ENCODE measurements around the gene NLGN3.
"Not testable (repeated sequence)": the region's sequence is repeated elsewhere in the genome, so short reads cannot be mapped to it uniquely, and the experiment has no call there.

The NLGN3 gene

GRCh38 chrX:71170660-71171059, 26.0 kb downstream of the NLGN3 start:
- DNase-seq (ENCODE audit: low spot score) = no peak

- DNase-seq (ENCODE audit: low spot score) = no peak
Observed at GRCh38 chrX:71171110-71171801, 26.6 kb downstream of the NLGN3 start.

GRCh38 chrX:71173440-71173839, 28.8 kb downstream of the NLGN3 start:
- DNase-seq (ENCODE audit: low spot score) = no peak

DNA sequence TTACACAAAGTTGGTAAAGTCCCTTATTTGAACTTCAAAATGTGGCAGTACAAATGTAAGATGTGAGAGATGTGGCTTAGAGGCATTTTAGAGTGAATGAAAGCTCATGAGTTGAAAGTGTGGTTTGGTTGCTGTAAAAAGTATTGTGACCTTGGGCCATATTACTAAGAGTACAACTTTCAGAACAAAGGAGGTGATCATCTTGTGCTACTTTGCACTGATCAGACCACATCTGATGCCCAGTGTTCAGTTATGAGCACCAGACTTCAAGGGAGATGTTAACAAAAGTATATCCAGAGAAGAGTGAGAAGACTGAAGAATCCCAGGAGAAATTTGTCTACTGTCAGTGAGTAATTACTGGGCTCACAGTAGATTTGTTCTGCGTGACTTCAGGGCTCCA, 30.2 kb downstream of the NLGN3 start:
- no peak for DNase-seq (ENCODE audit: low spot score)

DNA sequence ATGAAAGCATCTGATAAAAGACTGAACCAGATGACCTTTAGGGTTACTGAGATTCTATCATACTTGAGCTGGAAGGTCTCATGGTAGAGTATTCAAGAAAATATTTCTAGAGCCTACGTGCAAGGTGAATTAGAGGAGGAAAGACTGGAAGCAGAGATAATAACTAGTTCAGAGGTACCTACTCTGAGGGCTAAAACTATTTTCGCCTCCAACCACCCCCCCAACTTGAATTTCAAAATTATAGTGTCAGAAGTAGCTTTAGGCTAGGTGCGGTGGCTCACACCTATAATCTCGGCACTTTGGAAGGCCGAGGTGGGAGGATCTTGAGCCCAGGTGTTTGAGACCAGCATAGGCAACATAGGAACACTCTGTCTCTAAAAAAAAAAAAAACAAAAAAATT, 30.9 kb downstream of the NLGN3 start:
- no peak for DNase-seq (ENCODE audit: low spot score)

- no peak for DNase-seq (ENCODE audit: low spot score)
Observed at GRCh38 chrX:71177327-71177726, 32.7 kb downstream of the NLGN3 start.

GRCh38 chrX:71178908-71179307, 34.3 kb downstream of the NLGN3 start:
- peak; percentile 23 for DNase-seq (ENCODE audit: low spot score)

- DNase-seq (ENCODE audit: low spot score) = not testable (repeated sequence)
Observed at GRCh38 chrX:71180579-71181265, 36.1 kb downstream of the NLGN3 start.

DNA sequence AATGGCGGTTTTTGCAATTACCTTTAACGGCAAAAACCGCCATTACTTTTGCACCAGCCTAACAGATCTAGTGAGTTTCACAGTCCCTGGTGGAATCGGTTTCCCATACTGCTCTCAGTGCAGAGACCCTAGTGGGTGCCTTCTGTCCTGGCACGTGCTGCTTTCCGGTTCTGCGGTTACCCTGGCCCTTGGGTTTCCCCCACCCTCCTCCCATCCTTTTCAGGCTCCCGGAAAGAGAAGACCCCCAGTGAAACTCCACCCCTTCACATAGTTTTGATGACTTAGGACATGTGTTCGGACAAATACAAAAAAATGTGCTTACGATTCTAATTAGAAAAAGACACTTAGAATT, 36.9 kb downstream of the NLGN3 start:
- DNase-seq (ENCODE audit: low spot score) = peak; percentile 23

DNA sequence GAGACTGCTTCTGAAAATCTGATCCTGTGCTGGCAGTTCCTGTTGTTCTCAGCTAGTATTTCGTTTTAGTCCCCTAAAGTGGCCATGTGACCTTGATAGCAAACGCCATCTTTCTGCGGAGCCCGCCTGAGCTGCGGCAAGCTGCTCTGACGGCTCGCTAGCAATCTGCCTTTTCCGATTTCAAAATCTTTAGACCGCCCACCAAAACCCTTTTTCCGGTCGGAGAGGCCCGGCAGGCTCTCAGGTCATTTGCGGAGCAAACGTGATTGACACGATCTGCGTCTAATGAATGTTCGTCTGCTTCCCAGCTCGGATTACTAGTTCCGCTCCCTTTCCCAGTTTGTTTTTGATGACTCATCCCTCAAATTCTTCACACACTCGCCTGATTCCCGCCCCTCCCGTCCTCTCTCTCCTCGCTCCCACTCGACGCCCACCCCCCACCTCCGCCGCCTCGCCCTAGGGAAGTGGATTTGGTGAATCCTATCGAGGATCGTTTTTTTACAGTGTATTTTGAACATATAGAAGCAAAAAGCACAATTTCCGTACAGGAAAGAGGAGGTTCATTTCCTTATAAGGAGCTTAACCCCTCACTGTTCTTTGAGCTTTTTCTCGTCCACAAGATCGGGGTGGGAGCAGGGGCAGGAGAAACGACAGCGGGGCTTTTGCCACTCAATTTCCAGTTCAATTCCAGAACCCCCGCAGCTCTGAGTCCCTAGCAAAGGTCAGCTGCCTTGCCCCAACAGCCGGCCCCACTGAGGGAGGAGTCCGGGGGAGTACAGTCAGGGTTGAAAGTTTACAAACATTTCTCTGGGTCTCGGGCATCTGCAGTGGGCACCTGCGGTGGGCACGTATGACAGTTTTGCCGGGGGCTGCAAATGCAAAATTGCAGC, 37.5 kb downstream of the NLGN3 start:
- DNase-seq (ENCODE audit: low spot score) = peak; percentile 75

DNA sequence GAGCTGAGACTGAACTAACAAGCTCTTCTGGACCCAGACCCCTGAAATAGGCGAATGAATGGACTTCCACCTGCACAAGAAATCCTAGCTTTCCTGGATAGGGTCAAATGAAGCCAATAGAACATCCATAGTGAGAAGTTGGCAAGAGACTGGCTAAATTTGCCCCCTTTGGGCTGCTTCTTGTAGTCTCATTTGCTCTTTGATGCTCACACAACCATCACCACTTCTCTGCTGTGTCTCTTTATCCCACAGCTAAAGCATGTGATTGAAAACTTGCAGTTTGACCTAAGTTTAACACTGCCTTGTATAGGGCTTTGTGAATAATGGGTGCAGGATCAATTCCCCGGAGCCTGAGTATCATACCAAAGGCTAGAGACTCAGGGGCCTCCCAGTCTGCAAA, 38.2 kb downstream of the NLGN3 start:
- no peak for DNase-seq (ENCODE audit: low spot score)

GRCh38 chrX:71183341-71183740, 38.7 kb downstream of the NLGN3 start:
- DNase-seq (ENCODE audit: low spot score) = no peak

DNA sequence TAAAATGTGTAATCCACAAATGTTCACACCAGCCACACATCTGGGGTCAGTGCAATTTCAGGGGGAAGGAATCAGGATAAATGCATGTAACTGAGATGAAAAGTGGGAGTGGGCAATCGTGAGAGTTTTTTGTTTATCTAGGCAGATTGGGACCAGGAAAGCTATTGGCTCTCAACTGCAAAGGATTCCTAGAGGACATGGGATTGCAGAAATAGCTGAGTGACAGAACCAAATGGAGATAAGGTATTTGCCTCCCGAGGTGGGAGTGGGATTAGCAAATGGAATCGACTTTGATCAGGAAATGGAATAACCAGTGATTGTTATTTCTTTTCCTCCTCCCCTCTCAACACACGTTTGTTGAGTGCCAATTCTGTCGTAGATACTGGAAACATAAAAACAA, 39.5 kb downstream of the NLGN3 start:
- no peak for DNase-seq (ENCODE audit: low spot score)

DNA sequence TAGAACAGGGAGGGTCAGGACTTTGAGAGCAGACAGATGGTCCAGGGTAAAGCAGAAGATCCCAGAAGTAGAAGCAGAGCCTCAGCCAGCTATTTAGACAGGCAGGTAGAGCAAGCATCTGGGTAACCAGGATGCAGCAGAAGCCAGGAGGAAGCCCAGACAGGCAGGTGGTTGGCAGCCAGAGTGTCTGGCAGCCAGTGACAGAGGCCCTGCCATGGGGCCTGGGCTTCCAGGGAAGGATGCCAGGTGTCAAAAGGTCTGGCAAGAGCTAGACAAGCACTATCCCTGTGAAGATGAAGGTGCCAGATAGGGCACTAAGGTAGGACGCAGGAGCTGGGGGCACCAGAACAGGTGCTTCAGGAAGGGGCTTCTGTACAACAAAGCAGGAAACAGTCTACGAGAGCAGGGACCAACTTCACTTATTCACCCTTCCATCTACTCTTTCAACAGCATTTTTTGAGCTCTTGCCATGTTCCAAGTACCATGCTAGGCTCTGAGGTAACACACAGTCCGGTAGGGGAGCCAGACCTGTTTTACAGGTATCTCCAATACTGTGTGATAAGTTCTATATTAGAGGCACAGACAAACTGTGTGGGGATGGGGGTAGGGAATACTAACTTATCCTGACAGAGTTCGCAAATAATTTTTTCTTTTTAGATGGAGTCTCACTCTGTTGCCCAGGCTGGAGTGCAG, 40.3 kb downstream of the NLGN3 start:
- no peak for DNase-seq (ENCODE audit: low spot score)

DNA sequence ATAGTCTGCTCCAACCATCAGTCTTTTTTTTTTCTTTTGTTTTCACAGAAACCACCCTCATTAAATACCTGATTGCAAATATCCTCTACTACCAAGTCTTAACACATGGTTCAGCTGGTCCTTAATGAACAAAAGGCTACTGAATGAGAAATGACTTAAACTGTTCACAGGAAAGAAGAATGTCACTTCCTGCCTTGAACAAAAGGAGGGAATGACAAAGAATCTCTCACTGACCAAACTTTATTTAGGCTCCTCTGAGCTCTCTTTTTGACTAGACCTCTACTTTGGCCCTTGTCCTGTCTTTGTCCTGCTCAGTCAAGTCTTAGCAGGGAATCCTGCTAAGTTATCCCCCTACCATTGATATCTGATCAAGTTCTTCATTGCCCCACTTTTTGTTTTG, 46.6 kb downstream of the NLGN3 start:
- DNase-seq (ENCODE audit: low spot score) = no peak

DNA sequence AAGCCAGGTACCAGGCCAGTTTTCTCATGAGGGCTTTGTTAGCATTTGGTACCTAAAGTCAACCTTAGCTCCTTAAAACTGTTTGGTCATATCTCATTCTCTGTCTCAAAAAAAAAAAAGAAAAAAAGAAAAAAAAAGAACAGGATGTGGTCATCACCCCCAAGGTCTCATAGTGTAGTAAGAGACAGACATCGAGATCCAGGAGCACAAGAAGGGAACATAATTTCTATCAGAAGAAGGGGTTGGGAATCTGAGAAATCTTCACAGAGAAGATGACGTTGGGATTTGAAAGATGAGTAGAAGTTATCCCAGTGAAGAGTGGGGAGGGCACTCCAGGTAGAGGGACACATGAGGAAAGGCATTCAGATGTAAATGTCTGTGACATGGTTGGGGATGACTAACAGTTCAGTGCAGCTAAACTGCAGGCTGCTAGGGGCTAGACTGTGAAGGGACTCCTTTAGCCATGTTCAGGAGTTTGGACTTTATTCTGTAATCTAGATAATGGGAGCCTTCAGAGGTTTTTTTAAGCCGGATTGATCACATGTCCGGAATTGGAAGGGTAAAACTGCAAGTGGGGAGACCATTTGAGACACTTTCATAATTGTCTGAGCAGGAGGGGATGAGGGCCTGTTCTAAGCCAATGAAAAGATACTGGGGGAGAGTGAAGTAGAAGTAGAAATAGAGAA, 51.5 kb downstream of the NLGN3 start:
- no peak for DNase-seq (ENCODE audit: low spot score)

DNA sequence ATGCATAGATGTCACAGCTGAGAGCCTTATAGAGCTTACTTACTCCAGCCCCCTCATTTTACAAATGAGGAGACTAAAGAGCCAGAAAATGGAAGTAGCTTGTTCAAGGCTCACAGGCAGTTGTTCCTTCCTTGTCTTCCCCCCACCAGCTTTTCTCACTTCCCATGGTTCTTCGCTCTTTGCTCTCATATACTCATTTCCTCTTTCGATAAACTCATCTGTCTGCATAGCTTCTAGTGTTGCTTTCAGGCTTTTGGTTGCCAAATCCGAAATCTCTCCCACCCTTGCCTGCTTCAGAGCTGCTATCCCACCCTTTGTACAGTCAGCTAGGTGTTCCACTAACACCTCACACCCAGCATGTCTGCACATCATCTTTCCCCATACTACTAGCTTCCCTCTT, 53.4 kb downstream of the NLGN3 start:
- DNase-seq (ENCODE audit: low spot score) = peak; percentile 57

DNA sequence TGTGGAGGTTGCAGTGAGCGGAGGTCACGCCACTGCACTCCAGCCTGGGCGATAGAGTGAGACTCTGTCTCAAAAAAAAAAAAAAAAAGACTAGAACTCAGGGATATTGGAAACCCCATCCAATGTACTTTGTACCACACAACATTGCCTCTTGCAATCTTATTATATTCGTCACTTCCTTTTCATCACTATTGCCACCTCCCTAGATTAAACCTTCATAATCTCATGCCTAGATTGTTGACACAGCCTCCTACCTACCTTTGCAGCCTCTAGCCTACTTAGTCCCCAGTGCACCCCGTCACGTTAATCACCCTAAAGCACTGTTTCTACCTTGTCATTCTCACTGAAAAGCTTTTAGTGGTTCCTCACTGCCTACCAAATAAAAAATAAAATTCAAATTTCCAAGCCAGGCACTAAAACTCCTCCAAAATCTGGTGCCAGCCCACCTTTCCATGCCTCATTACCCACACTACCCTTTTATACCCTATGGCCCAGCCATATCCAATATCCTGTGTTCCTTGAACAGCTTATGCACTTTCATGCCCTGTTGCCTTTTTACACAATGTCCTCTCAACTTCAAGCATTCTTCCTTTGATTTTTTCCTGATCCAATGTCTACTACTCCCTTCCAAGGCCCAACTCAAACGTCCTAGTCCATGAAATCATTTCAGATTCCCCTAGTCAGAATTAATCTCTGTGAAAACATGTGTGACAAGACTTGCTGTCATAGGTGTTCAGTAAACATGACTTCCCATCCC, 54.8 kb downstream of the NLGN3 start:
- no peak for DNase-seq (ENCODE audit: low spot score)

DNA sequence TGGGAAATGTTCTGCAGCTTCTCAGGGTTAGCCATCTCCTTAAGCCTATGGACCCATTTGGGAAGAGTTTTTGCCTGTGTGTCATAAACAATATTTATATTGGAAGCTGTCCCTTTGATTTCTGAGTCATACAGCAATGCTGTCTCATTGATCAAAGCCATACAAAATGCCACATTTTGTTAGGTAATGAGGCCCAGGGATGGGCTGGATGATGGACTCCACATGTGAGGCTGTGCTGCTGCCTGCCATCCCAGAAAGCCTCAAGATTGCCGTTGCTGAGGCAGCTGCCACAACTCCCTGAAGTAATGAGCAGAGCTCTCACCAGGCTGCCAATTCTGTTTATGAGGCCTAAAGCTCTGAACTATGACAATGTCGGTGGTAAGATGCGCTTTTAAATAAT, 66.2 kb downstream of the NLGN3 start:
- DNase-seq (ENCODE audit: low spot score) = no peak

- no peak for DNase-seq (ENCODE audit: low spot score)
Observed at GRCh38 chrX:71212536-71212935, 67.9 kb downstream of the NLGN3 start.

DNA sequence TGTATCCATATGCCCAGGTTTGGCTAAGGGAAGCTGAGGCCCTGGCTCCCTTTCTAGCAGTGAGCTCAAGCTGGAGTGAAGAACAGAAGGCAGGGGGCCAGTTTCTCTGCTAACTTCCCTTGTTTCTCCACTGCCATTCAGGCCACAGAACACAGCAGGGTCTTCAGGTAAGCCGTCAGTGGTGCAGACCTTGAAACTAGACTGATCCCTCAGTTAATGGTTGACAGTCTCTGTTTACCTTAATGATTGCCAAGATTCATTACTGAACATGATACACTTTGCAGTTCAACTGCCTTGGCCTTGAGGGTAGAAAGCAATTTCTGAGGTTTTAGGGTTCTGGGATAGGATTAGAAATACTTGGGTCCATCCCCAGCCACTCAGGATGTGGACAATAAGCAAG, 69.5 kb downstream of the NLGN3 start:
- DNase-seq (ENCODE audit: low spot score) = no peak
